HG03442 (cell line): ENCODE data around the gene ARPIN.

Experiments used
- ATAC-seq: cut with Tn5 transposase; IDR thresholded peaks from one replicate; pipeline ENCODE4 v1.9.1; 2021; ENCODE audit warnings: mild to moderate bottlenecking, moderate library complexity; ENCODE audit not compliant: unreplicated experiment

The ARPIN gene

GRCh38 chr15:89845305-89845893 is 67.4 kb downstream of the ARPIN start:
- no peak for ATAC-seq
